Activated naive CD8-positive, alpha-beta T cell treated with anti-CD3 and anti-CD28 coated beads, Interleukin-2, amount 50 U/mL, for 24 hours (primary cell): ENCODE results near the gene SMARCA1.

ENCODE experiments used
- ATAC-seq: fragments of 150-1000 bp; cut with Tn5 transposase; one replicate; pipeline ENCODE4 v1.10.0; 2021
- DNase-seq: peaks from one replicate; pipeline ENCODE4 v3.0.0; 2021
- H3K27ac Mint-ChIP-seq: one replicate; pipeline ENCODE4 v1.8.0; 2021; ENCODE audit warnings: mild to moderate bottlenecking, mixed read lengths
- H3K27me3 Mint-ChIP-seq: one replicate; pipeline ENCODE4 v1.8.0; 2021; ENCODE audit warnings: mixed read lengths
- H3K36me3 Mint-ChIP-seq: one replicate; pipeline ENCODE4 v1.8.0; 2021; ENCODE audit warnings: low read depth, mixed read lengths
- H3K4me1 Mint-ChIP-seq: one replicate; pipeline ENCODE4 v1.8.0; 2021; ENCODE audit warnings: mixed read lengths
- H3K4me3 Mint-ChIP-seq: one replicate; pipeline ENCODE4 v1.8.0; 2021; ENCODE audit warnings: mild to moderate bottlenecking, moderate library complexity, mixed read lengths
- H3K9me3 Mint-ChIP-seq: one replicate; pipeline ENCODE4 v1.8.0; 2021; ENCODE audit warnings: mixed read lengths

The SMARCA1 gene

DNA sequence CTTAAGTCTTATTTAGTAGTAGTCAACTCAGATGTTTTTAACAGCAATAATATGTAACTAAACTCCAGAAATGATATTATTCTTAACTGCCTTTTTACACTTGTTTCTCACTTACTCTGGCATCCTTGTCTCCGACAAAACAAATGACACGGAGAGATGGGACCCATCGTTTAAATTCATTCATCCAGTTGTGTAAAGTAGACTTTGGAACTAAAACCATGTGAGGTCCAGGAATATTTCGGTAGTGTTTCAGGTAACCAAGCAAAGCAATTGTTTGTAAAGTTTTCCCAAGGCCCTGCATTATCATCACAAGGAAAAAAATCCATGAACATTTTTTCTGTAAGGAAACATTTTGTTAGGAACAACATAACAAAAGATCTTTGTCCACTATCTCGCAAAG is 11.6 kb downstream of the SMARCA1 start:
- no peak for DNase-seq
- Mint-ChIP-seq H3K27me3 (peaks cover 5% of the 10 kb centered on the region), H3K27ac (no peak overlapping the region), H3K9me3 (no peaks in the 10 kb centered on the region), H3K4me1 (peaks cover 1% of the 10 kb centered on the region), H3K36me3 (no peaks in the 10 kb centered on the region), H3K4me3 (no peak overlapping the region)
- no peak for ATAC-seq

DNA sequence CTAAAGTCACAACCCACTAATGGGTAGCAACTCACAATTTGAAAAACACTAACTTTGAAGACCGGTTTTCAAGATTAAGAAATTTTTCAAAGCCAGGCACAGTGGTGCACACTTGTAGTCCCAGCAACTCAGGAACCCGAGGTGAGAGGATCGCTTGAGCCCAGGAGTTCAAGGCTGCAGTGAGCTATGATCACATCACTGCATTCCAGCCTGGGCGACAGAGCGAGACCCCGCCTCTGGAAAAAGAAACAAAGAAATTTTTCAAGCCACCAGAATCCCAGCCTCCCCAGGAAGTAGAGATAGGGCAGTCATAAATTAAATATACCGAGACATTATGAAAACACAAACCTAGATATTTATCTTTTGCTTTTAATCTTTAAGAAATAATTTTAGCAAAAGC is 13.0 kb downstream of the SMARCA1 start:
- DNase-seq = no peak
- Mint-ChIP-seq H3K36me3 (no peaks in the 10 kb centered on the region), H3K27ac (no peak overlapping the region), H3K4me3 (no peak overlapping the region), H3K9me3 (no peaks in the 10 kb centered on the region), H3K27me3 (peaks cover 4% of the 10 kb centered on the region), H3K4me1 (peaks cover 1% of the 10 kb centered on the region)
- no peak for ATAC-seq

DNA sequence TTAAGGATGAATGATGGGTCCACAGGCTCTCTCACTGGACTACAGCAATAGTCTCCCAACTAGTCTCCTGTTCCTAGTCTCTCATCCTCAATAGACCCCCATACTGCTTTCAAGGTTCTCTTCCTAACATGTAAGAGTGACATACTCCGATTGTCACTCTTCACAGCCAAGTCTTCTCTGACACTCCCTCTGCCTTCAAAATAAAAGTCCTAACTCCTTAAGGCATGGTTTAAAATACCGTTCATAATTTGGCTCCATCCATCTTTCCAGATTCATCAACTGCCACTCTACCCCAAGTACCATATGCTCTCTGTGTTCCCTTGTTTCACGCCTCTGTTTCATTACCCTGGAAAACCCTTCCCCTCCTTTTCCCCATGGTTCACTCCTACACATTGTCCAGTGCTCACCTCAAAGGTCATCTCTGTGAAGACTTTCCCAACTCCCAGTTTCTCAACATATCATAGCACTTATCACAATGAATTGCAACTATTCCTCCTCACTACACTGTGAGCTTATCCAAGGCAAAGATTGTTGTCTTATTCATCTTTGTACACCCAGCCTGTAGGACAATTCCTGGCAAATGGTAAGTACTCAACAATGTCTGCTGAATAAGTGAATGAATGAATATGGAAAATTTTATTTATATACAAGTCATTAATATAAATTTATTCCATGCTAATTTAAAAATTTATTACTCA is 26.0 kb downstream of the SMARCA1 start:
- H3K9me3 Mint-ChIP-seq = no peaks in the 10 kb centered on the region
- H3K4me1 Mint-ChIP-seq = peaks cover 17% of the 10 kb centered on the region
- DNase-seq (no peak), ATAC-seq (no peak)
- H3K4me3 Mint-ChIP-seq = no peak overlapping the region
- H3K27me3 Mint-ChIP-seq = no peaks in the 10 kb centered on the region
- no peak overlapping the region for H3K27ac Mint-ChIP-seq
- H3K36me3 Mint-ChIP-seq = no peaks in the 10 kb centered on the region

DNA sequence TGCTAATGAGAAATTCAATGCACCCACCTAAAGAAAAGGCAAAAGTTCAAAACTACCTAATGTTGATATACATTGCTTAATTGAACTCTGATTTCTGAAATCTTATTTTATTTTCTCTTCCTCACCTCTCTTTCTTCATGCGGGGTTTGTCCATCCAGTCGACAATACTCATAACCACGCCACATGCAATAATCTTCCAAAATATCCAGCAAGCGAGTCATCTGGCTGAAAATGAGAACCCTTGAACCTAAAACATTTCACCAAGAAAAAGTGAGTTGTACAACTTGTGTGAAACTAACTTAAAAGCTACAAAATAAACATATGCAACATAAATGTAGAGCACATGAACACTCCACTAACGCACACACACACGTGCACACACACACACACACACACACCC is 26.7 kb downstream of the SMARCA1 start:
- no peaks in the 10 kb centered on the region for H3K36me3 Mint-ChIP-seq
- H3K27ac Mint-ChIP-seq = peak overlapping the region; percentile 69
- DNase-seq = no peak
- no peak overlapping the region for H3K4me3 Mint-ChIP-seq
- H3K27me3 Mint-ChIP-seq = no peaks in the 10 kb centered on the region
- peaks cover 18% of the 10 kb centered on the region for H3K4me1 Mint-ChIP-seq
- no peak for ATAC-seq
- H3K9me3 Mint-ChIP-seq = no peaks in the 10 kb centered on the region

DNA sequence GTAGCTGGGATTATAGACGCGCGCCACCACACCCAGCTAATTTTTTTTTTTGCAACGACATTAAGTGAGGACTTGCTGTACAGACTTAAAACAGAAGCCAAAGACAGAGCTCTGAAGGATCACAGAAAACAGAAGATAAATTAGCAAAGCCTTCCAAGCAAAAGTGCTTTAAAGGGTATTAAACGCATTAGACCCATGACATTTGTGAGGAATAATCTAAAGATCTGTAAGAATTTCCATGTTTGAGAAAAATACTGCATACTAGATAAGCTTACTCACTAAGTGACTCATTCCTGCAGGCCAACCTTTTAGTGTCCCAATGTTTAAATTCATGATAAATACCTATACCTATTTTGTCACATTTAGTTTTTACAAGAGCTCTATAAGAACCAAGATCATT is 27.4 kb downstream of the SMARCA1 start:
- H3K27me3 Mint-ChIP-seq = no peaks in the 10 kb centered on the region
- H3K4me1 Mint-ChIP-seq = peaks cover 19% of the 10 kb centered on the region
- H3K4me3 Mint-ChIP-seq = no peak overlapping the region
- H3K27ac Mint-ChIP-seq = peak overlapping the region; percentile 69
- no peaks in the 10 kb centered on the region for H3K9me3 Mint-ChIP-seq
- ATAC-seq (no peak), DNase-seq (no peak)
- H3K36me3 Mint-ChIP-seq = no peaks in the 10 kb centered on the region

DNA sequence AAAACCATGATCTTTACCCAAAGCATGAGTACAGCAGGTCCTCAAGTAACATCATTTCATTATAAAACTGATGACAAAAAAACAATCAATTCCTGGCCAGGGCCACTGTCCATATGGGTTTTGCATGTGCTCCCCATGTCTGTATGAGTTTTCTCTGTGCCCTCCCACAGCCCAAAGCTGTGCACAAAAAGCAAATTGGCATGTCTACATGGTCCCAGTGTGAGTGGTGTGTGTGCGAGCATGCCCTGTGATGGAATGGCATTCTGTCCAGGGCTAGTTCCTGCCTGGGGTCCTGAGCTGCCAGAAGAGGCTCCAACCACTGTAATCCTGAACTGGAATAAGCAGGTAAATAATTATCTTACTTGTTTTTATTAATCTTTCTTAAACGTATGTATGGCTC is 28.4 kb downstream of the SMARCA1 start:
- Mint-ChIP-seq H3K27ac (no peak overlapping the region), H3K27me3 (no peaks in the 10 kb centered on the region), H3K4me3 (no peak overlapping the region), H3K4me1 (peaks cover 19% of the 10 kb centered on the region), H3K9me3 (no peaks in the 10 kb centered on the region), H3K36me3 (no peaks in the 10 kb centered on the region)
- no peak for ATAC-seq
- no peak for DNase-seq

DNA sequence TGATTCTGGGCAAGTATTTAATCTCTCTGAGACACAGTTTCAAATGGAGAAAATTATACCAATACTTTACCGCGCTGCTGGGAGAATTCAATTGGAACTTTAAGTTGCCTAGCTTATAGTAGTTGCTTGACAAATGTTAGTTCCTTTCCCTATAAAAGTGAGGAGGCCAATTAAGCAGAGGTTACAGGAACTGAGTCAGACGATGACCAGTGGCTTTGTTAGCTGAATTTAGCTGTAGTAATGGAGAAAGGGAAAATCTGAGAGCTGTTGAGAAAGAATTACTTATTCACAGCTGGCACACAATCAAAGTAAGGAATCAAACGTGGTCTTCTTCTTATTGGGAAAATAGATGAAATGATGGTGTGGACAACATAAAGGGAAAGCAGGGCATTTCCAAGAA is 29.6 kb downstream of the SMARCA1 start:
- Mint-ChIP-seq H3K4me1 (peaks cover 19% of the 10 kb centered on the region), H3K4me3 (no peak overlapping the region), H3K27me3 (no peaks in the 10 kb centered on the region), H3K36me3 (no peaks in the 10 kb centered on the region), H3K9me3 (no peaks in the 10 kb centered on the region), H3K27ac (no peak overlapping the region)
- no peak for ATAC-seq
- no peak for DNase-seq

DNA sequence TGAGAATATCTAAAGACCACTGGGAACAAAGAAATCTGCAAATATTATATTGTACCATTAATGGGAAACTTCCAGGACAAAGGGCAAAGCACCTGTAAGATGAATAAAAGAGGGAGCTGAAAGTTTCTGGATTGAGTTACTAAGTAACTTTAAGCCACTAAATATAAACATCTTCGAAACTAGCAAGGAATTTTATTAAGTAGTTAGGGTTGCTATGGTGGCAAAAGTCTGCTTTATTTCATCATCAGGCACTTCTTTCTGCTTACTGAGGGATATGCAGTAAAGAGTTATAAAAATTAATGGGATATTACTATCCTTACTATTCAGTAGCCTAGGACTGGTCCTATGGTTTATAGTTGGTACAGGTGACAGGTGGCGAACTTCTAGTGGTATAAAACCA is 33.0 kb downstream of the SMARCA1 start:
- no peak overlapping the region for H3K4me3 Mint-ChIP-seq
- no peaks in the 10 kb centered on the region for H3K9me3 Mint-ChIP-seq
- no peaks in the 10 kb centered on the region for H3K36me3 Mint-ChIP-seq
- ATAC-seq (no peak), DNase-seq (no peak)
- H3K27ac Mint-ChIP-seq = no peak overlapping the region
- H3K4me1 Mint-ChIP-seq = peaks cover 8% of the 10 kb centered on the region
- H3K27me3 Mint-ChIP-seq = no peaks in the 10 kb centered on the region

DNA sequence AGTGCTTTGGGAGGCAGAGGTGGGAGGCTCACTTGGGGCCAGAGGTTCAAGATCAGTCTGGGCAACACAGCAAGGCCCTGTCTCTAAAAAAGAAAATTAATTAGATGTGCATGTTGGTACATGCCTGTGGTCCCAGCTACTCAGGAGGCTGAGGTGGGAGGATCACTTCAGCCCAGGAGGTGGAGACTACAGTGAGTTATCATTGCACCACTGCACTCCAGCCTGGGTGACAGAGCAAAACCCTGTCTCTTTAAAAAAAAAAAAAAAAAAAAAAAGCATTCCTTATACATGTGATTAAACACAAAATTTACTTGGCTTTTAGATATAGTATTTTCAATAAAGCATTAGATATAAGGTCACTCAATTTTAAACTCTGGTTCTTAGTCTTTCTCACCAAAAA is 34.9 kb downstream of the SMARCA1 start:
- peaks cover 3% of the 10 kb centered on the region for H3K4me1 Mint-ChIP-seq
- no peak for ATAC-seq
- H3K27me3 Mint-ChIP-seq = no peaks in the 10 kb centered on the region
- no peaks in the 10 kb centered on the region for H3K9me3 Mint-ChIP-seq
- no peak for DNase-seq
- H3K27ac Mint-ChIP-seq = no peak overlapping the region
- no peaks in the 10 kb centered on the region for H3K36me3 Mint-ChIP-seq
- no peak overlapping the region for H3K4me3 Mint-ChIP-seq

DNA sequence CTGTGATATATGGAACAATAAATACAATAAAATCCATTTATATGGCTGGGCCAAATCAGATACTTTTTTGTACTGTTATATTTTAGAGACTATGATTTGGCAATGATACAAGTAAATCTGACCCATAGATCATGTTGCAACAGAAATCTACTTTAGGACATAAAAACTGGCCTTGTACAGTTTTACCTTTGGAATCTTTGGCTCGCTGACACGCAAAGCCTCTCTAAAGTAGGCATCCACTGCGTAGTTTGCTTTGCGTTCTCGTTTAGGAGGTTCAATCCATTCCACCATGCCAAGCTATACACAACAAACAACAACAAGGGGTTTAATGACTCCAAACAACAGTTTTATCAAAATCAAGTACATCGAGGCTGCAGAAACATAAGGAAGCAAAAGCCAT is 42.4 kb downstream of the SMARCA1 start:
- H3K36me3 Mint-ChIP-seq = no peaks in the 10 kb centered on the region
- no peak overlapping the region for H3K27ac Mint-ChIP-seq
- no peaks in the 10 kb centered on the region for H3K9me3 Mint-ChIP-seq
- no peaks in the 10 kb centered on the region for H3K27me3 Mint-ChIP-seq
- DNase-seq (no peak), ATAC-seq (no peak)
- no peak overlapping the region for H3K4me3 Mint-ChIP-seq
- H3K4me1 Mint-ChIP-seq = no peaks in the 10 kb centered on the region

DNA sequence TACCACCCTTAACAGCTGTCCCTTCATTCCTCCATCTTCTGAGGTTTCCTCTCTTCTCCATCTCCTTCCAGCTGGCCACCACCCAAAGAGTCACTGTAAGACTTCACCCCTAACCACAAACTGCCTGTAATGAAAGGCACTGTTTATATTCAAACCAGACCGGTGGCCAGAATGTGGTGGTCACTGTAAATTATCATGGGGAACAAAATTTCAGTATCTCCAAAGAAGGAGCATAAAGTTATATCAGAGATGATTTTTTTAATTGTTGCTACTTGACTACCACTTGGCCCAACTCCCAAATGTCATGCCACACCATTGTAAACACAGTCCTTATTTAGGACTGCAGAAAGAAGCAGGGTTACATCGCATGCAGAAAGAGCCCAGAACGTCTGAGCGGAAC is 44.8 kb downstream of the SMARCA1 start:
- H3K36me3 Mint-ChIP-seq = no peaks in the 10 kb centered on the region
- no peaks in the 10 kb centered on the region for H3K27me3 Mint-ChIP-seq
- H3K27ac Mint-ChIP-seq = no peak overlapping the region
- DNase-seq (no peak), ATAC-seq (no peak)
- H3K4me3 Mint-ChIP-seq = no peak overlapping the region
- no peaks in the 10 kb centered on the region for H3K9me3 Mint-ChIP-seq
- H3K4me1 Mint-ChIP-seq = no peaks in the 10 kb centered on the region

DNA sequence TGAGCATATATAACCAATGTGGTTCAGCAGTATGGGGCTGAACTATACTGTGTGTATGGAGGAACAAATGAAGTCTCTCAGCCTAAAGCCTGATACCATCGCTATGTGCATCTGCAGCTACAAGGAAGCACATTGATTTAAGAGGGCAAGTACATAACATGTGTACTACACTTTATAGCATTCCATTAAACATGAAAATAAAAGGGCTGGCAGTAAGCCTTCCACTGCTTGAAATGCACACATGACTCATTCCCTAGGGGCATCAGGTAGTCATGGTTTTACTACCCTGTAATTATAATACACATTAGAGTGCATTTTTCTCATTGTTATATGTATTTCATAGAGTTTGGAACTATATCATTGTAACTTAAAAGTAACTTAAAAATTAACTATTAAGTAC is 51.2 kb downstream of the SMARCA1 start:
- no peaks in the 10 kb centered on the region for H3K27me3 Mint-ChIP-seq
- H3K36me3 Mint-ChIP-seq = no peaks in the 10 kb centered on the region
- DNase-seq = no peak
- ATAC-seq = no peak
- no peaks in the 10 kb centered on the region for H3K9me3 Mint-ChIP-seq
- H3K4me1 Mint-ChIP-seq = no peaks in the 10 kb centered on the region
- H3K4me3 Mint-ChIP-seq = no peak overlapping the region
- no peak overlapping the region for H3K27ac Mint-ChIP-seq

DNA sequence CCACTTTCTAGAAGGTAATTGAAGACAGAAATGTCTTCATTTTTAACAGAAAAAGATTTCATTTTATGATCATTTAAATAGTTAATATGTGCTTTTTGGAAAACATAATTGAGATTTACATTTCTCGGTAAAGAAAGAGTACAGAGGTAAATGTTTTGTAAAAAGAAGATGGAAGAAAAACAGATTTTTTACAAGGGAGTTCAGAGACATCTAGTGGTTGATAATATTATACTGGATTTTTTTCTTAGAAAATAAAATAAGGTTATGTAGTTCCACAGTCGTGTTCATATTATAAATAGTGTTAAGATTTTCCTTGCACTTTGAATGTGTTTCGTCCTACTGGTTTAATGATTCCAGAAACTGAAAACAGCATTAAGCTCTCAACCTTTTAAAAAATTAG is 60.6 kb downstream of the SMARCA1 start:
- no peaks in the 10 kb centered on the region for H3K9me3 Mint-ChIP-seq
- H3K27me3 Mint-ChIP-seq = no peaks in the 10 kb centered on the region
- H3K27ac Mint-ChIP-seq = no peak overlapping the region
- H3K4me3 Mint-ChIP-seq = no peak overlapping the region
- H3K4me1 Mint-ChIP-seq = no peaks in the 10 kb centered on the region
- ATAC-seq = no peak
- H3K36me3 Mint-ChIP-seq = no peaks in the 10 kb centered on the region
- no peak for DNase-seq

DNA sequence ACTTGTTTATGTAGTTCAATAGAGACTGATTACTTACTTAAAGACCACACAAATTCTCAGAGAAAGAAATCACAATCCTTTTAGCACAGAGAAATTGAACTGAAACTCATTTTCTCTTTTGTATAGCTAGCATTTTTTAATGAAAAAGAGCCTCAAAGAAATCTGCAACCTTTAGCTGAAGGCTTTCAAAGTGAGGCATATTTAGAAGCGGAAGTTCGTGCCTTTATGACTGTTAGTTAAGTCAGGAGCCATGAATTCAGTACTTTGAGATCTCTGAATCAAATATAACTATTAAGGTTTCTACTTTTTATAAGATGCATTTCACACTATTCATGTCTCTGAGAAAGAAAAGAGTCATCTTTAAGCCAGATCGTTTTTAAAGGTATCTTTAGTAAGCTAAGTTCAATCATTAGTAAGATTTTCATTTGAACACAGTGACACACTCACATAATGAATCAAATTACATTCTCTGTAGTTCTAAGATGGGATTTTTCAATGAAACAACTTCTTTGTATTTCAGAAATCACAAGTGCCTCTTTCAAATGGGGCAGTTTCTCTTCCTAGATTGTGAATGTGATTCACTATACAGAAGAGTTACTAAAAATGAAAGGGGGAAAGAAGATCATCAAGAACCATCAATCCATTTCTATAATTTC is 61.4 kb downstream of the SMARCA1 start:
- H3K27me3 Mint-ChIP-seq = no peaks in the 10 kb centered on the region
- H3K4me3 Mint-ChIP-seq = no peak overlapping the region
- no peak for ATAC-seq
- H3K9me3 Mint-ChIP-seq = no peaks in the 10 kb centered on the region
- no peaks in the 10 kb centered on the region for H3K4me1 Mint-ChIP-seq
- H3K27ac Mint-ChIP-seq = no peak overlapping the region
- no peak for DNase-seq
- no peaks in the 10 kb centered on the region for H3K36me3 Mint-ChIP-seq

DNA sequence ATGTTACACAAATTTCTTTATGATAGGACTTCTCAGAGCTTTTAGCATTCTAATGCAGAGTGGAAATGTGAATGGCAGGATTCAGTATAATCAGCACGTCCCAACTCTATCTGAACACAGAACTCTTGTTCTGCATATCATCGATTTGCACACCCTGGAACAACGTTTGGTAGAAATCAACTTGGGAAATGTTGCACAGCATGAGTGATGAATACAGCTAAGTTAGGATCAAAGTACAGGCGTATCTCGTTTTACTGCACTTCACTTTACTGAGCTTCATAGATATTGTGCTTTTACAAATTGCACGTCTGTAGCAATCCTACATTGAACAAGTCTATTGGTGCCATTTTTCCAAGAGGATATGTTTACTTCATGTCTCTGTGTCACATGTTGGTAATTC is 70.8 kb downstream of the SMARCA1 start:
- Mint-ChIP-seq H3K27me3 (no peaks in the 10 kb centered on the region), H3K27ac (no peak overlapping the region)
- ATAC-seq = no peak

DNA sequence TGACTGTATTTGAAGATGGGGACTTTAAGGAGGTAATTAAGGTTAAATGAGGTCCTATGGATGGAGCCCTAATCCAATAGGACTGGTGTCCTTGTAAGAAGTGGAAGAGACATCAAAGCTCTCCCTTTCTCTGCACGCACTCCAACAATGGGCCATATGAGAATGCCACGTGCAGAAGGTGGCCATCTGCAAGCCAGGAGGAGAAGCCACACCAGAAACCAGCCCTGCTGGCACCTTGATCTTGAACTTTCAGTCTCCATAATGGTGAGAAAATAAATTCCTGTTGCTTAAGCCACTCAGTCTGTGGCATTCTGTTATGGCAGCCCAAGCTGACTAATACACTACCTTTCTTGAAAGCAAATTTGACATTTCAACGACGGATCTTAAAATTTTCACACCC is 73.2 kb downstream of the SMARCA1 start:
- Mint-ChIP-seq H3K9me3 (no peaks in the 10 kb centered on the region), H3K36me3 (peaks cover 2% of the 10 kb centered on the region), H3K4me3 (no peak overlapping the region), H3K27me3 (no peaks in the 10 kb centered on the region), H3K4me1 (no peaks in the 10 kb centered on the region), H3K27ac (no peak overlapping the region)
- DNase-seq (no peak), ATAC-seq (no peak)

More for the DNA sequence above, 70.8 kb downstream of the SMARCA1 start:
- DNase-seq = no peak
- H3K36me3 Mint-ChIP-seq = peaks cover 2% of the 10 kb centered on the region
- H3K4me1 Mint-ChIP-seq = no peaks in the 10 kb centered on the region
- H3K9me3 Mint-ChIP-seq = no peaks in the 10 kb centered on the region
- H3K4me3 Mint-ChIP-seq = no peak overlapping the region
